Progenitor cell of endocrine pancreas (in vitro differentiated cells): ENCODE data around the gene ERICH6. TPM values are rescaled to one million over a fixed set of nuclear protein-coding genes. Genes with fewer than 3 reads are reported as not detected.

Experiments used
- DNase-seq: peaks from one replicate; pipeline ENCODE4 v3.0.0; 2021; ENCODE audit warnings: low spot score; ENCODE audit not compliant: unreplicated experiment
- H3K27ac Mint-ChIP-seq: 2 replicates; pipeline ENCODE4 v1.8.0; 2021; ENCODE audit warnings: mild to moderate bottlenecking, moderate library complexity, mixed read lengths
- H3K27me3 Mint-ChIP-seq: 2 replicates; pipeline ENCODE4 v1.8.0; 2021; ENCODE audit warnings: mixed read lengths
- H3K36me3 Mint-ChIP-seq: 2 replicates; pipeline ENCODE4 v1.8.0; 2022; ENCODE audit warnings: mixed read lengths; ENCODE audit not compliant: insufficient read depth
- H3K4me1 Mint-ChIP-seq: 2 replicates; pipeline ENCODE4 v1.8.0; 2021; ENCODE audit warnings: low read depth, mixed read lengths
- H3K4me3 Mint-ChIP-seq: 2 replicates; pipeline ENCODE4 v1.8.0; 2021; ENCODE audit warnings: low read depth, mild to moderate bottlenecking, moderate library complexity, mixed read lengths
- H3K9me3 Mint-ChIP-seq: 2 replicates; pipeline ENCODE4 v1.8.0; 2021; ENCODE audit warnings: low read depth, mixed read lengths
- CTCF ChIP-seq: fragments of 200-600 bp; sonication (generic); IDR thresholded peaks from one replicate; pipeline ENCODE4 v1.5.0; 2021; ENCODE audit warnings: antibody characterized with exemption, mild to moderate bottlenecking; ENCODE audit not compliant: unreplicated experiment
- total RNA-seq: library from RNA; stranded (reverse); gene quantifications from 2 replicates; pipeline ENCODE4 v1.2.1, GENCODE V29; 2021

The ERICH6 gene
- total RNA-seq, 1 donor from 2014 or later: not detected

- Mint-ChIP-seq H3K36me3 (peaks cover 22% of the 10 kb centered on the region), H3K9me3 (peaks cover 11% of the 10 kb centered on the region), H3K27me3 (no peaks in the 10 kb centered on the region), H3K27ac (no peak overlapping the region), H3K4me3 (no peak overlapping the region), H3K4me1 (peaks cover 10% of the 10 kb centered on the region)
- no peak for DNase-seq
- TF ChIP-seq CTCF: no peak
These were observed 92.1 kb downstream of the ERICH6 start for GRCh38 chr3:150611666-150612065.

GRCh38 chr3:150610785-150611184 is 92.9 kb downstream of the ERICH6 start:
- H3K4me3 Mint-ChIP-seq: no peak overlapping the region
- peaks cover 11% of the 10 kb centered on the region for H3K4me1 Mint-ChIP-seq
- H3K9me3 Mint-ChIP-seq: peaks cover 11% of the 10 kb centered on the region
- no peaks in the 10 kb centered on the region for H3K27me3 Mint-ChIP-seq
- DNase-seq: no peak
- TF ChIP-seq CTCF: no peak
- peaks cover 20% of the 10 kb centered on the region for H3K36me3 Mint-ChIP-seq
- no peak overlapping the region for H3K27ac Mint-ChIP-seq

GRCh38 chr3:150609988-150610387 is 93.7 kb downstream of the ERICH6 start:
- DNase-seq: no peak
- no peak overlapping the region for H3K4me3 Mint-ChIP-seq
- peaks cover 11% of the 10 kb centered on the region for H3K9me3 Mint-ChIP-seq
- no peak for TF ChIP-seq CTCF
- peaks cover 14% of the 10 kb centered on the region for H3K4me1 Mint-ChIP-seq
- no peaks in the 10 kb centered on the region for H3K27me3 Mint-ChIP-seq
- H3K27ac Mint-ChIP-seq: no peak overlapping the region
- H3K36me3 Mint-ChIP-seq: peaks cover 20% of the 10 kb centered on the region

Other genes with a start within 250 kb of the ERICH6 start
- gene SERP1, start 157.4 kb downstream of the ERICH6 start, total RNA-seq: 94.9 and 97.7 TPM in 2 replicates
- gene EIF2A, start 157.1 kb downstream of the ERICH6 start, total RNA-seq: 66.4 and 67.4 TPM in 2 replicates
- 68.1 and 69.0 TPM in 2 replicates for gene SELENOT, start 100.6 kb downstream of the ERICH6 start, total RNA-seq
- 14.4 and 17.9 TPM in 2 replicates for gene SIAH2, start 59.2 kb upstream of the ERICH6 start, total RNA-seq
- not detected in 2 replicates for gene MINDY4B, start 201.5 kb upstream of the ERICH6 start, total RNA-seq